DND-41 (cell line): Measurements from ENCODE around the gene MRPL11.

Source experiments
- EZH2 ChIP-seq: IDR thresholded peaks from 3 replicates; pipeline ENCODE4 v1.6.1; 2012; ENCODE audit warnings: borderline replicate concordance, low read depth, mild to moderate bottlenecking, moderate library complexity, low read length, inconsistent platforms; ENCODE audit not compliant: severe bottlenecking
- TF ChIP-seq, protein P1 (sequence below): IDR thresholded peaks from 2 replicates; pipeline ENCODE4 v1.5.1; 2012; ENCODE audit warnings: borderline replicate concordance, low read length, moderate library complexity, mild to moderate bottlenecking; ENCODE audit not compliant: poor library complexity, severe bottlenecking; ENCODE audit errors: extremely low read depth

- TF ChIP-seq, protein P1, sequence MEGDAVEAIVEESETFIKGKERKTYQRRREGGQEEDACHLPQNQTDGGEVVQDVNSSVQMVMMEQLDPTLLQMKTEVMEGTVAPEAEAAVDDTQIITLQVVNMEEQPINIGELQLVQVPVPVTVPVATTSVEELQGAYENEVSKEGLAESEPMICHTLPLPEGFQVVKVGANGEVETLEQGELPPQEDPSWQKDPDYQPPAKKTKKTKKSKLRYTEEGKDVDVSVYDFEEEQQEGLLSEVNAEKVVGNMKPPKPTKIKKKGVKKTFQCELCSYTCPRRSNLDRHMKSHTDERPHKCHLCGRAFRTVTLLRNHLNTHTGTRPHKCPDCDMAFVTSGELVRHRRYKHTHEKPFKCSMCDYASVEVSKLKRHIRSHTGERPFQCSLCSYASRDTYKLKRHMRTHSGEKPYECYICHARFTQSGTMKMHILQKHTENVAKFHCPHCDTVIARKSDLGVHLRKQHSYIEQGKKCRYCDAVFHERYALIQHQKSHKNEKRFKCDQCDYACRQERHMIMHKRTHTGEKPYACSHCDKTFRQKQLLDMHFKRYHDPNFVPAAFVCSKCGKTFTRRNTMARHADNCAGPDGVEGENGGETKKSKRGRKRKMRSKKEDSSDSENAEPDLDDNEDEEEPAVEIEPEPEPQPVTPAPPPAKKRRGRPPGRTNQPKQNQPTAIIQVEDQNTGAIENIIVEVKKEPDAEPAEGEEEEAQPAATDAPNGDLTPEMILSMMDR = no peak
- no peak for TF ChIP-seq EZH2
These were observed 6.1 kb downstream of the MRPL11 start for GRCh38 chr11:66432597-66432996.
